K562 (cell line): ENCODE data around the gene SDHC. TPM values are rescaled to one million over a fixed set of nuclear protein-coding genes. Genes with fewer than 3 reads are reported as not detected.
A peak's percentile ranks its signal among the peaks of the same experiment; 100 is the strongest.

Source experiments
- CBX2 ChIP-seq: fragments of 200-600 bp; sonication (generic); IDR thresholded peaks from one replicate; pipeline ENCODE4 v1.6.1; 2012; ENCODE audit warnings: mild to moderate bottlenecking, low read length, inconsistent platforms; ENCODE audit not compliant: insufficient read depth, poor library complexity, severe bottlenecking
- CEBPB ChIP-seq: fragments of 450-650 bp; IDR thresholded peaks from 2 replicates; pipeline ENCODE4 v1.6.1; 2016; ENCODE audit warnings: missing genetic modification characterization, missing compliant biosample characterization
- ERF ChIP-seq: fragments of 450-650 bp; formaldehyde crosslinking; IDR thresholded peaks from 2 replicates; pipeline ENCODE4 v1.4.0; 2020; ENCODE audit warnings: mild to moderate bottlenecking, mixed read lengths
- HNRNPH1 ChIP-seq: fragments of 200-400 bp; formaldehyde crosslinking; optimal IDR thresholded peaks from 2 replicates; pipeline ENCODE3; 2017; ENCODE audit warnings: low read depth, mild to moderate bottlenecking, low read length, moderate library complexity
- MYNN ChIP-seq, 2 experiments: sonication (generic); formaldehyde crosslinking in 1 of 2; IDR thresholded peaks; 2 replicates each; pipeline versions ENCODE4 v1.5.0 to v1.6.1; 2016 to 2020; ENCODE audit warnings: antibody characterized with exemption in 1 of 2, missing genetic modification reagents in 1 of 2
- SAP30 ChIP-seq: fragments of 200-600 bp; sonication (generic); IDR thresholded peaks from 2 replicates; pipeline ENCODE4 v1.6.1; 2012; ENCODE audit warnings: borderline replicate concordance, low read depth, mild to moderate bottlenecking, moderate library complexity, low read length, control low read depth, inconsistent platforms; ENCODE audit not compliant: insufficient read depth, poor library complexity, severe bottlenecking
- SMARCA4 ChIP-seq: fragments of 450-650 bp; IDR thresholded peaks from 2 replicates; pipeline ENCODE4 v1.6.1; 2016
- SUPT5H ChIP-seq: fragments of 450-650 bp; IDR thresholded peaks from 2 replicates; pipeline ENCODE4 v1.6.1; 2016
- ZBTB7A ChIP-seq: IDR thresholded peaks from 2 replicates; pipeline ENCODE4 v1.6.1; 2011; ENCODE audit warnings: low read depth, mild to moderate bottlenecking, low read length, moderate library complexity, borderline replicate concordance; ENCODE audit not compliant: control insufficient read depth
- ZNF133 ChIP-seq: fragments of 250-450 bp; sonication (Bioruptor Pico); IDR thresholded peaks from 2 replicates; pipeline ENCODE4 v1.4.0; 2020; ENCODE audit warnings: mild to moderate bottlenecking
- ZNF695 ChIP-seq: fragments of 450-650 bp; formaldehyde crosslinking; IDR thresholded peaks from 2 replicates; pipeline ENCODE4 v1.4.0; 2020; ENCODE audit warnings: mild to moderate bottlenecking, moderate library complexity
- polyA plus RNA-seq, 8 experiments: library from polyadenylated mRNA; depleted of rRNA in 4 of 8; stranded (reverse) in 5 of 8; unstranded in 3 of 8; fragments of >200 nt; fragmentation: Nextera tagmentation in 2 of 8; fragmentation: Illumina TruSeq in 1 of 8; extraction: Ambion mirVana in 2 of 8; extraction: Trizol in 1 of 8; gene quantifications; 2 replicates each; pipeline versions ENCODE4 v1.2.1 to v1.2.3, GENCODE V29; 2011 to 2014; ENCODE audit warnings: inconsistent platforms in 1 of 8, missing spikeins in 1 of 8
- total RNA-seq, 7 experiments: library from RNA; depleted of rRNA in 6 of 7; stranded (reverse); fragments of >200 nt in 6 of 7; fragmentation: Illumina TruSeq in 2 of 7; extraction: Trizol in 2 of 7; gene quantifications; 2 replicates each; pipeline versions ENCODE4 v1.2.1 to v1.2.3, GENCODE V29; 2011 to 2021; ENCODE audit warnings: low replicate concordance in 1 of 7
- TF ChIP-seq, protein P1 (sequence below): sonication (generic); formaldehyde crosslinking; IDR thresholded peaks from 2 replicates; pipeline ENCODE4 v1.8.0; 2022; ENCODE audit warnings: mild to moderate bottlenecking, missing genetic modification reagents
- TF ChIP-seq, protein P2 (sequence below), 2 experiments: fragments of 450-650 bp; formaldehyde crosslinking in 1 of 2; IDR thresholded peaks; 2 replicates each; pipeline versions ENCODE4 v1.4.0 to v1.6.1; 2014 to 2020; ENCODE audit warnings: mild to moderate bottlenecking in 2 of 2, borderline replicate concordance in 1 of 2, low read depth in 1 of 2

The SDHC gene
- total and polyA plus RNA-seq, 9 of the 15 experiments (the other 6 are each of a cell fraction or from before 2014, with no cell fraction given): 7.7 to 309 (median 174) TPM

DNA sequence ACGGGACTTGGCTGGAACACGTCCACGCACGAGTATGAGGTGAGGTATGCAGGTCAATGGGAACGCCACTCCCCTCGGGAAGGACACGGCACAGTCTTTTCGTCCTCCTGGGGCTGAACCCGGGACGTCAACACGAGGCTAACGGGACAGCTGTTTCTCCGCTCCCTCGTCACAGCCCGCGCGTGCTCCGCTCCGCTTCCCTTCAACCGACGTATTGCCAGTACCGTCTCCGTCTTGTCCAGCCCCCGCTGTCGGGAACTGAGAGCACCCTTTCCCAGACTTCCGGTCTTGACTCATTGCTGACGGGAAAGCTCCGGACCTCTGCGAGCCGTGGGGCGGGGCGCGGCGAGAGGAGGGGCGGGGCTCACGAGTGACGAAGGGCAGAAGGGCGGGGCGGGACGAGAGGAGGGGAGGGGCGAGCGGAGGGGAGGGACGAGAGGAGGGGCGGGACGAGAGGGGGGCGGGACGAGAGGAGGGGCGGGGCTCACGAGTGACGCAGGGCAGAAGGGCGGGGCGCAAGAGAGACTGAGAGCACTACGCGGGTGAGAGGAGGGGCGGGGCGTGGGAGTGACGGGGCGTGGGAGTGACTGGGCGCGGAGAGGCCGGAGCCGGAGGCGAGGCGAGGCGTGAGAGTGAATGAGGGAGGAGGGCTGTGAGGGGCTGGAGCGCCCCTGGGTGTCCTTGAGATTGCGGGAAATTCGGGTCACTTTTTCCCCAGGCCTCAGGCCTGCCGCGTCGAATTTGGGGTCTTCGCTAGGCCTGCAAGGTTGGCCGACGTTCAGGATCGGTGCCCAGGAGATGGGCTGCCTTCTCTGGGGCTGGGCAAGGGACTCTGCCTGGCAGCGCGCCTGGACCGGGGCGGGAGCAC is 75.7 kb downstream of the SDHC start (continued):
- peak; percentile 12; the same call in 1 of the 2 replicates for TF ChIP-seq MYNN (IDR thresholded peaks at IDR 0.05)
- TF ChIP-seq MYNN (CRISPR knock-in tag; IDR thresholded peaks at IDR 0.05): no peak
- TF ChIP-seq CEBPB (tag): no peak
- 0 out of 2 replicates have a peak, but pooled peaks have one; percentile 21 for TF ChIP-seq SMARCA4
- peak; percentile 86; the same call in 1 of the 2 replicates for TF ChIP-seq ZBTB7A
- peak; percentile 95 for TF ChIP-seq SUPT5H
- peak; percentile 59 for TF ChIP-seq SAP30
- TF ChIP-seq CBX2: no peak
- TF ChIP-seq, protein P1, sequence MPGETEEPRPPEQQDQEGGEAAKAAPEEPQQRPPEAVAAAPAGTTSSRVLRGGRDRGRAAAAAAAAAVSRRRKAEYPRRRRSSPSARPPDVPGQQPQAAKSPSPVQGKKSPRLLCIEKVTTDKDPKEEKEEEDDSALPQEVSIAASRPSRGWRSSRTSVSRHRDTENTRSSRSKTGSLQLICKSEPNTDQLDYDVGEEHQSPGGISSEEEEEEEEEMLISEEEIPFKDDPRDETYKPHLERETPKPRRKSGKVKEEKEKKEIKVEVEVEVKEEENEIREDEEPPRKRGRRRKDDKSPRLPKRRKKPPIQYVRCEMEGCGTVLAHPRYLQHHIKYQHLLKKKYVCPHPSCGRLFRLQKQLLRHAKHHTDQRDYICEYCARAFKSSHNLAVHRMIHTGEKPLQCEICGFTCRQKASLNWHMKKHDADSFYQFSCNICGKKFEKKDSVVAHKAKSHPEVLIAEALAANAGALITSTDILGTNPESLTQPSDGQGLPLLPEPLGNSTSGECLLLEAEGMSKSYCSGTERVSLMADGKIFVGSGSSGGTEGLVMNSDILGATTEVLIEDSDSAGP (CRISPR knock-in tag): peak; percentile 65; the same call in 1 of the 2 replicates
- no peak for TF ChIP-seq HNRNPH1
- no peak for TF ChIP-seq ZNF695
- 0 out of 2 replicates have a peak, but pooled peaks have one; percentile 74 for TF ChIP-seq ERF (CRISPR knock-in tag)
- TF ChIP-seq ZNF133 (CRISPR knock-in tag): no peak
- TF ChIP-seq, protein P2, sequence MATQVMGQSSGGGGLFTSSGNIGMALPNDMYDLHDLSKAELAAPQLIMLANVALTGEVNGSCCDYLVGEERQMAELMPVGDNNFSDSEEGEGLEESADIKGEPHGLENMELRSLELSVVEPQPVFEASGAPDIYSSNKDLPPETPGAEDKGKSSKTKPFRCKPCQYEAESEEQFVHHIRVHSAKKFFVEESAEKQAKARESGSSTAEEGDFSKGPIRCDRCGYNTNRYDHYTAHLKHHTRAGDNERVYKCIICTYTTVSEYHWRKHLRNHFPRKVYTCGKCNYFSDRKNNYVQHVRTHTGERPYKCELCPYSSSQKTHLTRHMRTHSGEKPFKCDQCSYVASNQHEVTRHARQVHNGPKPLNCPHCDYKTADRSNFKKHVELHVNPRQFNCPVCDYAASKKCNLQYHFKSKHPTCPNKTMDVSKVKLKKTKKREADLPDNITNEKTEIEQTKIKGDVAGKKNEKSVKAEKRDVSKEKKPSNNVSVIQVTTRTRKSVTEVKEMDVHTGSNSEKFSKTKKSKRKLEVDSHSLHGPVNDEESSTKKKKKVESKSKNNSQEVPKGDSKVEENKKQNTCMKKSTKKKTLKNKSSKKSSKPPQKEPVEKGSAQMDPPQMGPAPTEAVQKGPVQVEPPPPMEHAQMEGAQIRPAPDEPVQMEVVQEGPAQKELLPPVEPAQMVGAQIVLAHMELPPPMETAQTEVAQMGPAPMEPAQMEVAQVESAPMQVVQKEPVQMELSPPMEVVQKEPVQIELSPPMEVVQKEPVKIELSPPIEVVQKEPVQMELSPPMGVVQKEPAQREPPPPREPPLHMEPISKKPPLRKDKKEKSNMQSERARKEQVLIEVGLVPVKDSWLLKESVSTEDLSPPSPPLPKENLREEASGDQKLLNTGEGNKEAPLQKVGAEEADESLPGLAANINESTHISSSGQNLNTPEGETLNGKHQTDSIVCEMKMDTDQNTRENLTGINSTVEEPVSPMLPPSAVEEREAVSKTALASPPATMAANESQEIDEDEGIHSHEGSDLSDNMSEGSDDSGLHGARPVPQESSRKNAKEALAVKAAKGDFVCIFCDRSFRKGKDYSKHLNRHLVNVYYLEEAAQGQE (IDR thresholded peaks at IDR 0.05; ENCODE audit: borderline replicate concordance): 0 out of 2 replicates have a peak, but pooled peaks have one; percentile 18
- TF ChIP-seq, protein P2 (CRISPR knock-in tag; IDR thresholded peaks at IDR 0.05; ENCODE audit: low read depth): no peak
